ENCODE measurements around the gene ZHX3. TPM values are rescaled to one million over a fixed set of nuclear protein-coding genes. Genes with fewer than 3 reads are reported as not detected.
"Not testable (repeated sequence)": the region's sequence is repeated elsewhere in the genome, so short reads cannot be mapped to it uniquely, and the experiment has no call there.

The ZHX3 gene
- total RNA-seq, 1 donor from 2014 or later = 11.6 TPM

- no peak for DNase-seq (ENCODE audit: low spot score)
Measured at GRCh38 chr20:41261260-41261659, 56.3 kb downstream of the ZHX3 start.

- no peak for DNase-seq (ENCODE audit: low spot score)
Measured at GRCh38 chr20:41260734-41261220, 56.8 kb downstream of the ZHX3 start.

GRCh38 chr20:41259309-41259708 is 58.2 kb downstream of the ZHX3 start:
- DNase-seq (ENCODE audit: low spot score) = no peak

- no peak for DNase-seq (ENCODE audit: low spot score)
Measured at GRCh38 chr20:41258474-41258873, 59.1 kb downstream of the ZHX3 start.

DNA sequence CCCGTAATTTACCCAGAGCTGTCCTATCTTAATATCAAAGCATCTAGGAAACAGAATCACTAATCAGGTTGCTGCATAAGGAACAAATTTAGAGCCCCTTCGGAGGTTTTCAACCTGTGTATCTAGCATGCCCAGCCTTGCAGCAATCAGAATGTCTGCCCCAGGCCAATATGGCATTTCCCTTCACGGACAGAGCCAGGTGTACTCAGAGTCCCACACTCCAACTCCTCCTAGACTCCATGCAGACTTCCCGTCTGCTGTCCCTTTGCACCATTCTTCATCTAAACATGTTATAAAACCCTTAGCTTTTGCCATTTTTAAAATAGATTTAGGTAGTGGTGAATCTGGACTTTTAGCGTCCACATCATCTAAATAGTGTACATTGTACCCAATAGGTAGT is 61.0 kb downstream of the ZHX3 start:
- no peak for DNase-seq (ENCODE audit: low spot score)

- no peak for DNase-seq (ENCODE audit: low spot score)
Measured at GRCh38 chr20:41255655-41256054, 61.9 kb downstream of the ZHX3 start.

- DNase-seq (ENCODE audit: low spot score) = peak; percentile 85
Measured at GRCh38 chr20:41249411-41250281, 67.9 kb downstream of the ZHX3 start.

- DNase-seq (ENCODE audit: low spot score) = peak; percentile 53
Measured at GRCh38 chr20:41248368-41249024, 69.0 kb downstream of the ZHX3 start.

DNA sequence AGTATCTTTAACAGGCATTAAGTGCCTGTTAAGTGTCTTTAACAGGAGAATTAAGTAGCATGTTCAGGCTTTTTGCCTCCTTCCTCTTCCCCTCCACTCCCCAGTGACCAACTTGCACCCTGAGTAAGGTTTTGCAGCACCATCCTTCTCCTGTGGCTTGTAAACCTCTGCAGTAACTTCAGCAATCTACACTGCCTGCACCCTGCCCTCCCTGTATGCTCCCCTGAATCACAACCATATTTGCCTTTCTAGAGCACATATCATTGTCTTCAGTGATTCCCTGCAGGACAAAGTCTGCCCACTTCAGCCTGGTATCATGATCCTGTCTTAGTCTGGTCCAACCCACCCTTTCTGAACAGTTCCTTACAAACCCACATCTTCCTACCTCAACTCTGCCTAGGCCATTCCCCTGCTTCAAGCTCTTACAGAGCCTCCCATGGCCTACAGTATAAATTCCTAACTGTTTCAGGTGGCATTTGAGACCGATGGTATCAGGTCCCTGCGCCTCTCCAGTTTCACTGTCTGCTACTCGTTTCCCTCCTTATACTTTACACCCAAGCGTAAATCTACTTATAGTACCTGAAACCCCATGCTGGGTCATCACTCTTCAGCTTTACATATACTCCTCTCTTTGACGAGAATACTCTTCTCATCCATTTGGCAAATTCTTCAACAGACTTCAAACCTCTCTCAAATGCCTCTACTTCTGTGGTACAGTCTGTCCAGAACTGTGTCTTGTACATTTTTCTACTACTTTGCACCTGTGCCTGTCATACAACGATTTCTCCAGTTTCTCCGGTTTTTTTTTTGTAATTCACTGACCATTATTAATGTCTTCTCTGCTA is 69.8 kb downstream of the ZHX3 start:
- DNase-seq (ENCODE audit: low spot score) = no peak

- DNase-seq (ENCODE audit: low spot score) = no peak
Measured at GRCh38 chr20:41245086-41245707, 72.3 kb downstream of the ZHX3 start.

GRCh38 chr20:41242807-41243206 is 74.7 kb downstream of the ZHX3 start:
- no peak for DNase-seq (ENCODE audit: low spot score)

DNA sequence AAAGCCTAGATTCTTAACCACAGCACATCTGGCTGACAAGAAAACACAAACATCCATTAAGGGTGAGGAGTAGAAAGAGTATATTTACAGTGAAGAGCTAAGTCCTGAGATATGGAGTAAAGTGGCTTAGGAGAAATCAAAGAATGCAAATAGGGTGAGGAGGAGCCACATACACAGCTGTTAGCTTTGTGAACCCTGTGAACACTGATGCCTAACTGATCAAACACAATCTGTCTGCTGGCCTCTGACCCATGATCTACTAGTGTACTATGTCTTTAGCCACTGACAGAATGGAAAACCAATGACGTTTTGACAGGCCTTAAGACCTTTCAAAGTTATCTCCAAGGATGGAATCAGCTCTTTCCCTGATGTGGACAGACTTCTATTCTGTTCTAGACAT is 75.2 kb downstream of the ZHX3 start:
- no peak for DNase-seq (ENCODE audit: low spot score)

GRCh38 chr20:41237233-41237632 is 80.3 kb downstream of the ZHX3 start:
- DNase-seq (ENCODE audit: low spot score) = not testable (repeated sequence)

- not testable (repeated sequence) for DNase-seq (ENCODE audit: low spot score)
Measured at GRCh38 chr20:41236818-41237217, 80.7 kb downstream of the ZHX3 start.

DNA sequence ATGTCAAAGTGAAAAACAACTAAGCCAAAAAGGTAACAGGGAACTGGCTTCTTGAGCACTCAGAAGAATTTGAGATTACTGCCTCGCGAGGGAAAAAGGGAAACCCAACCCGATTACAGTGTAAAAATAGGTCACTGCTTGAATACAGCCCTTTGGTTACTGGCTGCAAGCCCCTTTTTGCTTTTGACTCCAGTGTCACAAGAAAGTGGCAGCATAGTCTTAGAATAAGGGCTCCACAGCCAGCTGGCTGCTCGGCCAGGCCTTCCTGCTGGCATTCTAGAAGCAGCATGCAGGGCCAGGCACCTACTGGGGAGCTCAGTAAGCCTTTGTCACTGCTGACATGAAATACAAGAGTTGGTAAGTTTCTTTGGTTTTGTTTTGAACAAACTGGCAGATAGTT is 83.0 kb downstream of the ZHX3 start:
- no peak for DNase-seq (ENCODE audit: low spot score)

GRCh38 chr20:41234041-41234440 is 83.5 kb downstream of the ZHX3 start:
- no peak for DNase-seq (ENCODE audit: low spot score)

GRCh38 chr20:41232973-41233926 is 84.3 kb downstream of the ZHX3 start:
- DNase-seq (ENCODE audit: low spot score) = peak; percentile 72

GRCh38 chr20:41231136-41231535 is 86.4 kb downstream of the ZHX3 start:
- DNase-seq (ENCODE audit: low spot score) = no peak

DNA sequence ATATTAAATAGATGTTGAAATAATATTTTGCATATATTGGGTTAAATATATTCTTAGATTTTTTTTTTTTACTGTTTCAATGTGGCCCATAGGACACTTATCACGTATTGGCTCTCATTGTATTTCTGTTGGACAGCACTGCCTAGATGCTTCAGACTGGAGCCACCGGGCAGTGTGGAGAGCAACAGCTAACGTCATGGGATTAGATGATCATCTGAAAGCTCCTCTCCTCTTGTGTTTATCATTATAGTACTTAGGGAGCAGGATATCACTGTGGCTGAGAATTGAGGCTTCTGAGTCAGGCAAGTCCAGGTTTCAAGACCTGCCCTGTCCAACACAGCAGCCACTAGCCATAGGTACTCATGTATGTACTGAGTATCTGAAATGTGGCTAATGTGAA is 87.4 kb downstream of the ZHX3 start:
- DNase-seq (ENCODE audit: low spot score) = no peak

GRCh38 chr20:41229259-41229658 is 88.3 kb downstream of the ZHX3 start:
- DNase-seq (ENCODE audit: low spot score) = no peak
